Neutrophil (primary cell): Measurements from ENCODE around the gene ADRB2.
A peak's percentile ranks its signal among the peaks of the same experiment; 100 is the strongest.
"Not testable (repeated sequence)": the region's sequence is repeated elsewhere in the genome, so short reads cannot be mapped to it uniquely, and the experiment has no call there.

Experiments used
- H3K27ac ChIP-seq: fragments of 200-600 bp; sonication (generic); 2 replicates; pipeline ENCODE4 v1.5.1; 2016; ENCODE audit warnings: mild to moderate bottlenecking, moderate library complexity
- H3K27me3 ChIP-seq: fragments of 200-600 bp; sonication (generic); 2 replicates; pipeline ENCODE4 v1.6.0; 2016; ENCODE audit warnings: mild to moderate bottlenecking
- H3K36me3 ChIP-seq: fragments of 200-600 bp; sonication (generic); 2 replicates; pipeline ENCODE4 v1.5.1; 2017
- H3K4me1 ChIP-seq, 2 experiments: fragments of 200-600 bp in 1 of 2; sonication (generic) in 1 of 2; 1 replicate in 1 of 2; 2 replicates in 1 of 2; pipeline versions ENCODE4 v1.5.1 to v1.6.1; 2013 to 2016; ENCODE audit warnings: low read depth in 1 of 2, low read length in 1 of 2, mild to moderate bottlenecking in 1 of 2, moderate library complexity in 1 of 2; ENCODE audit not compliant: control insufficient read depth in 1 of 2, insufficient read depth in 1 of 2
- H3K4me3 ChIP-seq, 2 experiments: fragments of 200-600 bp in 1 of 2; sonication (generic) in 1 of 2; 1 replicate in 1 of 2; 2 replicates in 1 of 2; pipeline ENCODE4 v1.5.1; 2013 to 2016; ENCODE audit warnings: low read depth in 1 of 2, low read length in 1 of 2, mild to moderate bottlenecking in 1 of 2, moderate library complexity in 1 of 2
- H3K9me3 ChIP-seq: fragments of 200-600 bp; sonication (generic); 2 replicates; pipeline ENCODE4 v1.5.1; 2016
- TF ChIP-seq, protein P1 (sequence below): fragments of 200-600 bp; sonication (generic); IDR thresholded peaks from 2 replicates; pipeline ENCODE4 v1.5.1; 2016; ENCODE audit warnings: antibody characterized with exemption

Gene ADRB2

DNA sequence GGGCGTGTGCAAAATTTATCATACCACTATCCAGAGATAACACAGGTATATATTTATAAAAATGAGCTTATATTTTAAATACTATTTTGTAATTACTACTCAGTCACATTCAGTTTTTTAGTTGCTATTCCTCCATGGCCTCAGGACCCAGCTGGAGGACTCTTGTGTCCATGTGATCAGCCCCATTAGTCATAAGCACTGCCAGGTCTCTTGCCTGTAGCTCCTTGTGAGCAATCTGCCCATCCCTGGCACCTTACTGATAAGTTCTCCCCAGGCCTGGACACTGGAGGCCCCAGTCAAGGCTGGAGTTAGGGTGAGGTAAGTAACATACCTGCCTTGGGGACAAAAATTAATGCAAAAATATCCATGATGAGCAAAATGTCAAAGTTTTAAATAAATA lies 29.5 kb upstream of the ADRB2 start:
- Histone ChIP-seq H3K36me3 (no peaks in the 10 kb centered on the region), H3K27me3 (no peaks in the 10 kb centered on the region), H3K27ac (no peak overlapping the region), H3K4me3 (no peak overlapping the region), H3K9me3 (no peaks in the 10 kb centered on the region), H3K4me1 (peaks cover 22 to 41% of the 10 kb centered on the region in 2 experiments)
- TF ChIP-seq, protein P1, sequence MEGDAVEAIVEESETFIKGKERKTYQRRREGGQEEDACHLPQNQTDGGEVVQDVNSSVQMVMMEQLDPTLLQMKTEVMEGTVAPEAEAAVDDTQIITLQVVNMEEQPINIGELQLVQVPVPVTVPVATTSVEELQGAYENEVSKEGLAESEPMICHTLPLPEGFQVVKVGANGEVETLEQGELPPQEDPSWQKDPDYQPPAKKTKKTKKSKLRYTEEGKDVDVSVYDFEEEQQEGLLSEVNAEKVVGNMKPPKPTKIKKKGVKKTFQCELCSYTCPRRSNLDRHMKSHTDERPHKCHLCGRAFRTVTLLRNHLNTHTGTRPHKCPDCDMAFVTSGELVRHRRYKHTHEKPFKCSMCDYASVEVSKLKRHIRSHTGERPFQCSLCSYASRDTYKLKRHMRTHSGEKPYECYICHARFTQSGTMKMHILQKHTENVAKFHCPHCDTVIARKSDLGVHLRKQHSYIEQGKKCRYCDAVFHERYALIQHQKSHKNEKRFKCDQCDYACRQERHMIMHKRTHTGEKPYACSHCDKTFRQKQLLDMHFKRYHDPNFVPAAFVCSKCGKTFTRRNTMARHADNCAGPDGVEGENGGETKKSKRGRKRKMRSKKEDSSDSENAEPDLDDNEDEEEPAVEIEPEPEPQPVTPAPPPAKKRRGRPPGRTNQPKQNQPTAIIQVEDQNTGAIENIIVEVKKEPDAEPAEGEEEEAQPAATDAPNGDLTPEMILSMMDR = no peak

DNA sequence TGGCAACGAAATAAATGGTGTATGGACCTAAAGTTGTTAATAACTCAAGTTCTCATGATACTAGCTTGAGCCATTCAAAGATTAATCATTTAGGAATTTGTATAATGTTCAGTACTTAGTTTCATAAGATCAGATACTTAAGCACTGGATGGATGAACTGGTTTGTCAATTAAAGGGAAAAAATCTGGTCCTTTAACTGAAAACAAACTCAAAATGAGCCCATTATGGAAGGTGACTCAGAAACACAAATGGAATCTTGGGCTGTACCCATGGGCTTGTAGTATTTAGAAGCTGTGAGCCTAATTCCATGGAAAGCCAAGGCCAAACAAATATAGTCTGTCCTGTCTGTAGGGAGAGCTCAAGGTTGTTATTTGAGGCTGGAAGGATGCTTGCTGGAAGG lies 27.6 kb upstream of the ADRB2 start:
- H3K27me3 ChIP-seq = no peaks in the 10 kb centered on the region
- TF ChIP-seq, protein P1 = no peak
- no peak overlapping the region for H3K4me3 ChIP-seq
- H3K4me1 ChIP-seq = peaks cover 30 to 51% of the 10 kb centered on the region in 2 experiments
- H3K36me3 ChIP-seq = no peaks in the 10 kb centered on the region
- no peak overlapping the region for H3K27ac ChIP-seq
- no peaks in the 10 kb centered on the region for H3K9me3 ChIP-seq

DNA sequence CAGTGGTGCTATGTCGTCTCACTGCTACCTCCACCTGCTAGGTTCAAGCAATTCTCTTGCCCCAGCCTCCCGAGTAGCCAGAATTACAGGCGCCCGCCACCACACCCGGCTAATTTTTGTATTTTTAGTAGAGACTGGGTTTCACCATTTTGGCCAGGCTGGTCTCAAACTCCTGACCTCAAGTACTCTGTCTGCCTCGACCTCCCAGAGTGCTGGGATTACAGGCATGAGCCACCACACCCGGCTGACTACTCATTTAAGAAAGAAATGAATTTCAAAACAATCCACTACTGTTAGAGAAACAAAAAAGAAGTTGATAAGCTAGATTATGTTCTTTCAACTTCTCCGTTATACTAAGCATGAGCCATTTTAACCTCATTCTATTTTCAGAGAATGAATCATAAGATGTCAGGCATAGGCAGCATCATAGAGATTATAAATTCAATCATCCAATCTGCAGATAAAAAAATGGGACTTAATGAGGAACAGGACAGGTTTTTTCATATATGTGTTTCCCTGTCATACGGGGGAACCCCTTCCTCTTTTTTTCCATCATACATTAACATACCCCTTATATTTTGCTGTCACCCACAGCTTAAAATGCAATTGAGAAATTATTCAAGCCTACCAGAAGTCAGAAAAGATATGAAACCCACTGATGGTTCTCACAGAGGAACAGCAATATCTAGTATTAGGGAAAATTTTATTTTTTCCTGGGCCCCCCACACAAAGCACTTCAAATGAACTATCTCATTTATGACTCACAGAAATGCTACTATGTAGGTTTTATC lies 26.5 kb upstream of the ADRB2 start:
- TF ChIP-seq, protein P1 = no peak
- H3K36me3 ChIP-seq = no peaks in the 10 kb centered on the region

DNA sequence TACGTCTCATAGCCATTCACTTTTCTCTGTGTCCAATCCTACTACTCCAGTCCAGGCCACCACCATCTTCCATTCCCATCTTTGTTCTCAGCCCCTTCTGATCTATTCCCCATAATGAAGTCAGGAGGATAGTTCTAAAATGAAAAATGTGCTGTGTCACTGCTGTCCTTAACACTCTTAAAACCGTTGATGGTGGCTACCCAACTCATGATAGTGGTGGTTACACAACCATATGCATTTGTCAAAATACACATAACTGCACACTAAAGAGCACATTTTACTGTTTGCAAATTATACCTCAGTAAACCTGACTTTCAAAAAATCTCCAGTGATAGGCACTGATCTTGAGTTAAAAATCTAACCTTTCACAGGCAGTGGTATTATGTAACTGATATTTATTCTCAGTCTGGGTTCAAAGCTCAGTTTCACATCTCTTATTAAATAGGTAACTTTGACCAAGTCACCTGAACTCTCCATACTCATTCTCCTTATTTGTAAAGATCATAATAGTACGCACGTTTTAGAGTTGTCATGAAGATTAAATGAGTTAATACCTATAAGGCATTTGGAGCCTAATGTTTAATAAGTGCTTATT lies 24.6 kb upstream of the ADRB2 start:
- H3K4me1 ChIP-seq = peaks cover 43 to 58% of the 10 kb centered on the region in 2 experiments
- H3K27me3 ChIP-seq = no peaks in the 10 kb centered on the region
- H3K36me3 ChIP-seq = no peaks in the 10 kb centered on the region
- H3K9me3 ChIP-seq = no peaks in the 10 kb centered on the region
- H3K4me3 ChIP-seq = no peak overlapping the region
- H3K27ac ChIP-seq = no peak overlapping the region
- TF ChIP-seq, protein P1 = no peak

More for the DNA sequence above, 26.5 kb upstream of the ADRB2 start:
- no peaks in the 10 kb centered on the region for H3K27me3 ChIP-seq
- peaks cover 36 to 53% of the 10 kb centered on the region in 2 experiments for H3K4me1 ChIP-seq
- H3K4me3 ChIP-seq = no peak overlapping the region
- H3K9me3 ChIP-seq = no peaks in the 10 kb centered on the region
- no peak overlapping the region for H3K27ac ChIP-seq

DNA sequence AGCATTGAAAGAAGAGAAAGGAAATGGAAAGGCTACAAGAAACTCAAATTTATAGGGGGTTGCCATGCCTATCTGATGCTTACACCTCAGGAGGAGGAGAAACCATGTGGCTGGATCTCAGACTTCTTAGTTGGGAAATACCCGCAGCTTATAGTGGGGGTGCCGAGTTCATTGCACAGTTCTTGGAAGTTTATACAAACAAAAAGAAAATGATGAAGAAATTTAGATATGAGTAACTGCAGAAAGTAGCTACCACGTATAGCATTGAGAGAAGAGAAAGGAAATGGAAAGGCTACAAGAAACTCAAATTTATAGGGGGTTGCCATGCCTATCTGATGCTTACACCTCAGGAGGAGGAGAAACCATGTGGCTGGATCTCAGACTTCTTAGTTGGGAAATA lies 23.0 kb upstream of the ADRB2 start:
- H3K27ac ChIP-seq, H3K36me3 ChIP-seq, H3K4me3 ChIP-seq, H3K9me3 ChIP-seq, H3K27me3 ChIP-seq: not testable (repeated sequence)
- peaks cover 60 to 70% of the 10 kb centered on the region in 2 experiments for H3K4me1 ChIP-seq

DNA sequence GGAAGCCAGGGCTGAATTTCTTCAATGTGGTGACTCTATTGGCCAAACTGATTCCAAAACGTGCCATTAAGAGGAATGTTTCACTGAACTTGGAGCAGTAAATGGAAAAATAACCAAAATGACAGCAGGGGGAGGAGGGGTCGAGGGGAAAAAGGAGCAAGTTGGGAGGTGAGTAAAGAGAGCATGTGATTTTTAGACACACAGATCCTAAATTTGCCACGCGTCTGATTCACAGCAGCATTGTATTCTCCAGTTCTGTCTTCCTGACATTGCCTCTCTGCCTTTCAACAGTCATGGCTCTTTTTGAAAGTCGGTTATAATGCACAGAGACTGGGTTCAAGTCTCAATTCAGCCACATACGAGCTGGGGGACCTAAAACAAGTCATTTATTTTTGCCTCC lies 22.0 kb upstream of the ADRB2 start:
- peak overlapping the region; percentile 24 for H3K27ac ChIP-seq
- TF ChIP-seq, protein P1 = no peak
- H3K9me3 ChIP-seq = no peaks in the 10 kb centered on the region
- no peaks in the 10 kb centered on the region for H3K27me3 ChIP-seq
- H3K36me3 ChIP-seq = no peaks in the 10 kb centered on the region
- H3K4me3 ChIP-seq = peak overlapping the region in 1 of 2 experiments; percentile 56
- peaks cover 69 to 80% of the 10 kb centered on the region in 2 experiments for H3K4me1 ChIP-seq
